ENCODE data around the gene ERFL.

The ERFL gene

DNA sequence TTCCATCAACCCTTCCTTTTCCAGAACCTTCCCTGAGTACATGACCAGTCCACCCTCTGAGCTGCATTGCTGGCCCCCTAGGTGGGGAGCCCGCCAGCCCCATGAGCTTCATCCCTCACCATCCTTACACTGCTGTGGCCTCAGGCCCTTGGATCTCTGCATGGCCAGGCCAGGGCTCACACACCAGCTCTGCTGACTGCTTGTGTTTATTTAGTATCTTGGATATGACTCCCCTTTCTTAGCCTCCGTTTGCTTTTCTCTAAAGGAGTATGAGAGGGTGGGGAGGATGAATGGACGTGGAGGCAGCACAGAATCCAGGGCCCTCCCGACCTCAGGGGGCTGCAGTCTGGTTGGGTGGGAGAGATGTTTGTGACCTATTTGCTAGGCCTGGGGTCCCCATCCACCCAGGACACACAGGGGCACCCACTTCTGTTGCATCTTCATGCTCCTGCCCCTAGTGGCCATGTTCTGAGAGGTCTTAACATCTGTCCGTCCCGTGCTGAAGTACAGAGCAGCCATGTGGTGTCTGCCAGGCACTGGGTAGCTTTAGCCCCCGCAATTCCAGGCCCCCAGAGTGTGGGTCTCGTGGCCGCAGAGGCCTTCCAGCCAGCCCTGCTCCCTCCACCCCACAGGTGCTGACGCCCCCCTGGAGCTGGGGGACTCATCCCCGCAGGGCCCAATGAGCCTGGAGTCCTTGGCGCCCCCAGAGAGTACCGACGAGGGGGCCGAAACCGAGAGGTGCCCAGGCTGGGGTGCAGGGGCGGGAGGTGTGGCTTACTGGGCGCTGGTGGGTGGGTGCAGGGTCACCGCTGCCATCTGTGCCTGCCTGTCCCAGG lies 32.3 kb downstream of the ERFL start:
- no peak for DNase-seq

DNA sequence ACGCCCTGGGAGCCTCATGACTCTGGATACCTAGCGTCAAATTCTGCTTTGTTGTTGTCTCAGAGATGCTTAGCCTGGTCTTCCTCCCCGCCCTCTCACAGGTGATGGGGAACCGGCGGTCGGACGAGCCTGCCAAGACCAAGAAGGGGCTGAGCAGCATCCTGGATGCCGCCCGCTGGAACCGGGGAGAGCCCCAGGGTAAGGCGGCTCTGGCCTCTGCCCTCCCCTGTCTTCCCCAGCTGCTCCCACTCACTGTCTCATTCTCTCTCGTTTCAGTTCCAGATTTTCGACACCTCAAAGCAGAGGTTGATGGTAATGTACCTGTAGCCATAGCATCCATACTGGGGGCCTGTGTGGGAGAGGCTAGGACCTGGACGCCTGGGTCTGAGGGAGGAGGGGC lies 33.9 kb downstream of the ERFL start:
- no peak for DNase-seq

- no peak for DNase-seq
Observed at GRCh38 chr19:41893899-41894298, 34.4 kb downstream of the ERFL start.

GRCh38 chr19:41892173-41892902 lies 35.9 kb downstream of the ERFL start:
- no peak for DNase-seq

DNA sequence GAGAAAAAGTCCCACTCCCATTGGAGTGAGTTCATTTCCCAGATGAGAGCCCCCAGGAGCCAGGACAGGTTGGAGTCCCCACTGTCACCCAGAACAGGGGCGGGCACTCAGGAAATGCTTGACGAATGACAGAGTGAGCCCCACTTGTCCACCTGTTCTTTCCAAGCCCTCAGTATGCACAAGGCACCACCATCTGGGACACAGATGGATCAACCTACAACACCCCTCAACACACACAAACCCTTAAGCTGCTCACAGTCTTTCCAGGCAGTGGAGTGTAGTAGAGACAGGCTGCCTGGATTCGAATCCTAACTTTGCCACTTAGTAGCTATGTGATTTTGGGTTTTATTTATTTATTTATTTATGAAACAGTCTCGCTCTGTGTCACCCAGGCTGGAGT lies 37.3 kb downstream of the ERFL start:
- no peak for DNase-seq

- no peak for DNase-seq
Observed at GRCh38 chr19:41889896-41890295, 38.4 kb downstream of the ERFL start.

GRCh38 chr19:41888926-41889325 lies 39.3 kb downstream of the ERFL start:
- DNase-seq, result no peak

DNA sequence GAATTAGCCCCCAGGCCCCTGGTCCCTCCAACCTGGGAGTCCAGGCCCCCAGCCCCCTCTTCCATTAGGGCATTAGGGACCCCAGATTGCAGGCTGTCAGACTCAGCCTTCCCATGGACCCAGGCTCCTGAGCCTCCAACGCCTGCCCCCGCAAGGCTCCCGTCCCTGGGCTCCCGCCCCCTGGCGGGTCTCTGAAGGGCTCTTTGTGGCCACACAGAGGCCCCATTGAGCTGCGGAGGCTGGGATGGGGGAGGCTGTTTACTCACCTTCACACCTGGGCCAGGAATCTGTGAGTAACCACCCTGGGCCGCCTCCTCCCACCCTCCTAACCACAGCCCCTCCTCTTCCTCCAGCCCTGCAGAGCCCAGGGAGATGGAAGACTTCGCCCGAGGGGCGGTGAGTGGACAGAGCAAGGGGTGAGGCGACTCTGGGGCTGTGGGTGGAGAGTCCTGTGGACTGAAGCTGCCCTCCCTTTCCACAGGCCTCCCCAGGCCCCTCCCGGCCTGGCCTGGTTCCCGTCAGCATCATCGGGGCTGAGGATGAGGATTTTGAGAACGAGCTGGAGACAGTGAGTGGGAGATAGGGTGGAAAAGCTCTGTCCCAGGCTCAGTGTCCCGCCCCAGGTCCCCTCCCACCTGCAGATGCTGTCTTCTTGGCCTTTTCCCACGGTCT lies 40.4 kb downstream of the ERFL start:
- peak; percentile 75 for DNase-seq

GRCh38 chr19:41886761-41887710 lies 41.2 kb downstream of the ERFL start:
- peak; percentile 54 for DNase-seq

GRCh38 chr19:41883821-41884733 lies 44.2 kb downstream of the ERFL start:
- peak; percentile 68 for DNase-seq

GRCh38 chr19:41883463-41883820 lies 44.8 kb downstream of the ERFL start:
- no peak for DNase-seq

GRCh38 chr19:41882568-41883462 lies 45.4 kb downstream of the ERFL start, which contains the start of gene ARHGEF1:
ARHGEF1 (plus strand) TSS chr19:41883184; CDS start chr19:41888083, 4,899 bp downstream.
- peak; percentile 48 for DNase-seq

- DNase-seq, result no peak
Observed at GRCh38 chr19:41880329-41880708, 47.9 kb downstream of the ERFL start.

DNA sequence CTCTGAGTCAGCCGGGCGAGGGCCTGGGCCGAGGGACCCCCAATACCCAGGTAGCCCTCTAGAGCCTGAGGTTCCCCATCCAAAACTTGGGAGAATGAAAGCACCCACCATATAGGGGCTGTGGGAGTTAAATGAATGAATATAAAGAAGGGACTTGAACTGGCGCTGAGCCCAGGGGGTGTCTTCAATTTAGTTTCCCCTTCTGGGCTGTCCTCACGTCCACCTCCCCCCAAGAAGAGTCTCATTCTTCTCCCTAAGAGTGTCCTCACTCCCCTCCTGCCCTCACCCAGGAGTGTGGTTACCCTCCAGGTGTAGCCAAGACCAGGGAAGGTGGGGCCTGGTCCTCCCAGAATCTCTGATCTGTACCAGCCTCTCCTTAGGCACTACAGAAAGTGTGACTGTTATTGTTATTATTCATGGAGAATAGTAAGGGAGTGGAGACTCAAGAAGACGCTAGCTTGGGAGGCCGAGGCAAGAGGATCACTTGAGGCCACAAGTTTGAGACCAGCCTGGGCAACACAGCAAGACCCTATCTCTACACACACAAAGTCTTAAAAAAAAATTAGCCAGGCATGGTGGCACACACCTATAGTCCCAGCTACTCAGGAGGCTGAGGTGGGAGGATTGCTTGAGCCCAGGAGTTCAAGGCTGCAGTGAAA lies 48.5 kb downstream of the ERFL start:
- no peak for DNase-seq

- no peak for DNase-seq
Observed at GRCh38 chr19:41879080-41879479, 49.2 kb downstream of the ERFL start.

- no peak for DNase-seq
Observed at GRCh38 chr19:41877916-41878905, 50.0 kb downstream of the ERFL start.

- no peak for DNase-seq
Observed at GRCh38 chr19:41876847-41877832, 51.1 kb downstream of the ERFL start, which contains the start of gene CD79A. CD79A (plus strand) TSS chr19:41877279; CDS start chr19:41877305, 26 bp downstream.

Data from T-helper 9 cell (primary cell).